Upper lobe of left lung (tissue), 4 donors: Measurements from ENCODE around the gene SIRPD.

Source experiments
- CTCF ChIP-seq, 6 experiments: fragments of 450-650 bp in 4 of 6; fragments of 200-600 bp in 2 of 6; sonication (generic) in 2 of 6; IDR thresholded peaks; one replicate each; pipeline ENCODE4 v1.5.1; 2016 to 2019; ENCODE audit warnings: antibody characterized with exemption in 6 of 6
- EP300 ChIP-seq, 4 donors: sonication (generic); formaldehyde crosslinking; IDR thresholded peaks; one replicate each; pipeline ENCODE4 v1.5.1; 2017; ENCODE audit warnings: antibody characterized with exemption in 4 of 4, control low read depth in 2 of 4
- POLR2A ChIP-seq, 4 donors: fragments of 450-650 bp; IDR thresholded peaks; one replicate each; pipeline ENCODE4 v1.5.1; 2016 to 2017; ENCODE audit warnings: antibody characterized with exemption in 4 of 4, mild to moderate bottlenecking in 2 of 4
- POLR2AphosphoS5 ChIP-seq, 2 donors: sonication (generic); formaldehyde crosslinking; IDR thresholded peaks; one replicate each; pipeline ENCODE4 v1.5.1; 2017; ENCODE audit warnings: antibody characterized with exemption in 2 of 2

GRCh38 chr20:1496930-1497329, 60.6 kb downstream of the SIRPD start:
- TF ChIP-seq CTCF (IDR thresholded peaks at IDR 0.05) (no peak), EP300 (IDR thresholded peaks at IDR 0.05) (no peak), POLR2A (IDR thresholded peaks at IDR 0.05) (no peak), POLR2AphosphoS5 (IDR thresholded peaks at IDR 0.05) (no peak)
